Stimulated activated effector memory CD8-positive, alpha-beta T cell treated with anti-CD3 and anti-CD28 coated beads, Interleukin-12 subunit alpha, Interleukin-12 subunit beta, amount 100 ng/mL, for 72 hours (primary cell): ENCODE measurements around the gene NOC2L.

Experiments
- ATAC-seq: fragments of 150-1000 bp; cut with Tn5 transposase; 2 replicates; pipeline ENCODE4 v1.10.0; 2021
- DNase-seq, 2 donors: peaks; one replicate each; pipeline ENCODE4 v3.0.0; 2021 to 2022; ENCODE audit warnings: low spot score in 2 of 2
- H3K27ac Mint-ChIP-seq: one replicate; pipeline ENCODE4 v1.8.0; 2022; ENCODE audit warnings: mild to moderate bottlenecking, mixed read lengths
- H3K36me3 Mint-ChIP-seq: one replicate; pipeline ENCODE4 v1.8.0; 2022; ENCODE audit warnings: mild to moderate bottlenecking, mixed read lengths
- H3K4me1 Mint-ChIP-seq: one replicate; pipeline ENCODE4 v1.8.0; 2022; ENCODE audit warnings: mixed read lengths
- H3K4me3 Mint-ChIP-seq: one replicate; pipeline ENCODE4 v1.8.0; 2022; ENCODE audit warnings: mild to moderate bottlenecking, mixed read lengths
- H3K9me3 Mint-ChIP-seq: one replicate; pipeline ENCODE4 v1.8.0; 2022; ENCODE audit warnings: mixed read lengths

NOC2L gene

GRCh38 chr1:971751-972506 lies 12.9 kb upstream of the NOC2L start:
- H3K9me3 Mint-ChIP-seq, result no peaks in the 10 kb centered on the region
- H3K4me3 Mint-ChIP-seq, result no peak overlapping the region
- H3K36me3 Mint-ChIP-seq, result no peaks in the 10 kb centered on the region
- DNase-seq (no peak), ATAC-seq (no peak)
- H3K27ac Mint-ChIP-seq, result no peak overlapping the region
- H3K4me1 Mint-ChIP-seq, result peaks cover 6% of the 10 kb centered on the region

GRCh38 chr1:970973-971730 lies 12.1 kb upstream of the NOC2L start:
- H3K9me3 Mint-ChIP-seq, result no peaks in the 10 kb centered on the region
- H3K4me3 Mint-ChIP-seq, result no peak overlapping the region
- ATAC-seq (no peak), DNase-seq (no peak)
- peaks cover 6% of the 10 kb centered on the region for H3K4me1 Mint-ChIP-seq
- no peak overlapping the region for H3K27ac Mint-ChIP-seq
- no peaks in the 10 kb centered on the region for H3K36me3 Mint-ChIP-seq

- Mint-ChIP-seq H3K9me3 (no peaks in the 10 kb centered on the region), H3K4me3 (no peak overlapping the region), H3K27ac (no peak overlapping the region), H3K4me1 (peaks cover 5% of the 10 kb centered on the region), H3K36me3 (no peaks in the 10 kb centered on the region)
- ATAC-seq (no peak), DNase-seq (no peak)
Observed at GRCh38 chr1:970242-970972, 11.4 kb upstream of the NOC2L start.

GRCh38 chr1:969260-969855 lies 10.3 kb upstream of the NOC2L start:
- no peak overlapping the region for H3K4me3 Mint-ChIP-seq

GRCh38 chr1:967466-968343 lies 8.6 kb upstream of the NOC2L start:
- H3K4me3 Mint-ChIP-seq, result peak overlapping the region; percentile 62
- ATAC-seq, result no peak
- H3K4me1 Mint-ChIP-seq, result peaks cover 6% of the 10 kb centered on the region
- H3K9me3 Mint-ChIP-seq, result no peaks in the 10 kb centered on the region
- no peak overlapping the region for H3K27ac Mint-ChIP-seq
- no peak for DNase-seq
- no peaks in the 10 kb centered on the region for H3K36me3 Mint-ChIP-seq

More at GRCh38 chr1:969260-969855, 10.3 kb upstream of the NOC2L start:
- no peak overlapping the region for H3K27ac Mint-ChIP-seq
- peaks cover 6% of the 10 kb centered on the region for H3K4me1 Mint-ChIP-seq
- ATAC-seq (no peak), DNase-seq (no peak)
- H3K36me3 Mint-ChIP-seq, result no peaks in the 10 kb centered on the region
- no peaks in the 10 kb centered on the region for H3K9me3 Mint-ChIP-seq

- Mint-ChIP-seq H3K36me3 (no peaks in the 10 kb centered on the region), H3K27ac (no peak overlapping the region), H3K4me1 (peaks cover 6% of the 10 kb centered on the region), H3K9me3 (no peaks in the 10 kb centered on the region), H3K4me3 (peak overlapping the region; percentile 62)
- ATAC-seq (peak; percentile 91), DNase-seq (peak; percentile 63 to 83)
Observed at GRCh38 chr1:966704-967300, 7.7 kb upstream of the NOC2L start.

GRCh38 chr1:966135-966703 lies 7.2 kb upstream of the NOC2L start, which contains the start of gene PLEKHN1:
Gene PLEKHN1 (plus strand): TSS chr1:966482. CDS start chr1:966532, 50 bp downstream.
- no peak within 1 kb of the TSS for H3K27ac Mint-ChIP-seq
- no peak for DNase-seq

GRCh38 chr1:965526-966134 lies 6.6 kb upstream of the NOC2L start:
- no peaks in the 10 kb centered on the region for H3K36me3 Mint-ChIP-seq
- DNase-seq (no peak), ATAC-seq (no peak)
- H3K9me3 Mint-ChIP-seq, result no peaks in the 10 kb centered on the region
- peaks cover 6% of the 10 kb centered on the region for H3K4me1 Mint-ChIP-seq
- peak overlapping the region; percentile 62 for H3K4me3 Mint-ChIP-seq
- no peak overlapping the region for H3K27ac Mint-ChIP-seq

More at GRCh38 chr1:966135-966703, 7.2 kb upstream of the NOC2L start, which contains the start of gene PLEKHN1:
- peaks cover 6% of the 10 kb centered on the region for H3K4me1 Mint-ChIP-seq
- H3K9me3 Mint-ChIP-seq, result no peaks in the 10 kb centered on the region
- peak within 1 kb of the TSS; percentile 62 for H3K4me3 Mint-ChIP-seq
- ATAC-seq, result peak; percentile 63
- H3K36me3 Mint-ChIP-seq, result no peaks in the 10 kb centered on the region

GRCh38 chr1:964691-965525 lies 5.9 kb upstream of the NOC2L start:
- peaks cover 6% of the 10 kb centered on the region for H3K4me1 Mint-ChIP-seq
- H3K27ac Mint-ChIP-seq, result no peak overlapping the region
- H3K36me3 Mint-ChIP-seq, result no peaks in the 10 kb centered on the region
- ATAC-seq (no peak), DNase-seq (no peak)
- peak overlapping the region; percentile 62 for H3K4me3 Mint-ChIP-seq
- no peaks in the 10 kb centered on the region for H3K9me3 Mint-ChIP-seq

GRCh38 chr1:963746-964525 lies 4.9 kb upstream of the NOC2L start:
- Mint-ChIP-seq H3K9me3 (no peaks in the 10 kb centered on the region), H3K4me1 (peaks cover 6% of the 10 kb centered on the region), H3K4me3 (no peak overlapping the region), H3K36me3 (peaks cover 1% of the 10 kb centered on the region), H3K27ac (no peak overlapping the region)
- ATAC-seq (no peak), DNase-seq (no peak)

- ATAC-seq (no peak), DNase-seq (no peak)
- peaks cover 8% of the 10 kb centered on the region for H3K36me3 Mint-ChIP-seq
- no peak overlapping the region for H3K27ac Mint-ChIP-seq
- peaks cover 11% of the 10 kb centered on the region for H3K4me1 Mint-ChIP-seq
- H3K4me3 Mint-ChIP-seq, result no peak overlapping the region
- no peaks in the 10 kb centered on the region for H3K9me3 Mint-ChIP-seq
Observed at GRCh38 chr1:963301-963651, 4.2 kb upstream of the NOC2L start.
